Vagina (tissue), 2 donors: ENCODE measurements around the gene DDX46. TPM values are rescaled to one million over a fixed set of nuclear protein-coding genes. Genes with fewer than 3 reads are reported as not detected.

Experiments used
- DNase-seq, 2 donors: peaks; one replicate each; pipeline ENCODE4 v3.0.0-alpha.2; 2017; ENCODE audit errors: extremely low spot score in 2 of 2
- H3K27ac ChIP-seq: fragments of 200-600 bp; sonication (generic); one replicate; pipeline ENCODE4 v1.5.1; 2019
- H3K27me3 ChIP-seq: fragments of 200-600 bp; sonication (generic); one replicate; pipeline ENCODE4 v1.5.1; 2019
- H3K36me3 ChIP-seq, 2 donors: fragments of 200-600 bp; sonication (generic); one replicate each; pipeline ENCODE4 v1.5.1; 2017 to 2019
- H3K4me1 ChIP-seq: fragments of 200-600 bp; sonication (generic); one replicate; pipeline ENCODE4 v1.5.1; 2019
- H3K4me3 ChIP-seq, 2 donors: fragments of 200-600 bp; sonication (generic); 1 replicate in 1 of 2; 2 replicates in 1 of 2; pipeline ENCODE4 v1.5.1; 2016 to 2019
- H3K9me3 ChIP-seq: fragments of 200-600 bp; sonication (generic); one replicate; pipeline ENCODE4 v1.5.1; 2019
- CTCF ChIP-seq, 3 experiments: fragments of 450-650 bp in 2 of 3; fragments of 200-600 bp in 1 of 3; sonication (generic) in 1 of 3; IDR thresholded peaks; one replicate each; pipeline ENCODE4 v1.5.1; 2017 to 2019; ENCODE audit warnings: antibody characterized with exemption in 3 of 3, mild to moderate bottlenecking in 2 of 3, moderate library complexity in 2 of 3
- POLR2A ChIP-seq, 2 donors: fragments of 450-650 bp; IDR thresholded peaks; one replicate each; pipeline ENCODE4 v1.6.1; 2017; ENCODE audit warnings: antibody characterized with exemption in 2 of 2, mild to moderate bottlenecking in 2 of 2, moderate library complexity in 2 of 2
- POLR2AphosphoS5 ChIP-seq, 2 donors: sonication (generic); formaldehyde crosslinking; IDR thresholded peaks; one replicate each; pipeline ENCODE4 v1.9.0; 2017; ENCODE audit warnings: antibody characterized with exemption in 2 of 2, mild to moderate bottlenecking in 2 of 2, low read depth in 1 of 2; ENCODE audit not compliant: insufficient read depth in 1 of 2
- intact Hi-C: fragments of 100-400 bp; cut with DNase I; formaldehyde crosslinking; loops from one replicate; pipeline ENCODE4 v1.15.1; 2023
- total RNA-seq: library from RNA; depleted of rRNA; stranded (reverse); fragments of >200 nt; gene quantifications from one replicate; pipeline ENCODE4 v1.2.3, GENCODE V29; 2016

DDX46 gene
- total RNA-seq, 1 donor from 2014 or later, result 31.7 TPM

- no peak for TF ChIP-seq CTCF (IDR thresholded peaks at IDR 0.05)
- DNase-seq, result no peak
- H3K4me3 ChIP-seq, result no peak overlapping the region
- no peak overlapping the region for H3K27ac ChIP-seq
- no peaks in the 10 kb centered on the region for H3K9me3 ChIP-seq
- no peaks in the 10 kb centered on the region for H3K4me1 ChIP-seq
- intact Hi-C loops, result no loop called here
- no peaks in the 10 kb centered on the region for H3K36me3 ChIP-seq
- H3K27me3 ChIP-seq, result no peaks in the 10 kb centered on the region
Observed at GRCh38 chr5:134732819-134733218, 25.8 kb upstream of the DDX46 start.

GRCh38 chr5:134735243-134735642, 23.3 kb upstream of the DDX46 start:
- TF ChIP-seq CTCF (IDR thresholded peaks at IDR 0.05), result no peak
- no peak for TF ChIP-seq POLR2A (IDR thresholded peaks at IDR 0.05)
- TF ChIP-seq POLR2AphosphoS5 (IDR thresholded peaks at IDR 0.05; ENCODE audit: insufficient read depth in 1 of 2, low read depth in 1 of 2), result no peak
- no peak for DNase-seq
- Histone ChIP-seq H3K36me3 (no peaks in the 10 kb centered on the region), H3K4me3 (no peak overlapping the region), H3K27me3 (no peaks in the 10 kb centered on the region), H3K4me1 (peaks cover 17% of the 10 kb centered on the region), H3K9me3 (no peaks in the 10 kb centered on the region), H3K27ac (no peak overlapping the region)
- intact Hi-C loops, result no loop called here

GRCh38 chr5:134736173-134736812, 22.3 kb upstream of the DDX46 start:
- intact Hi-C loops, result no loop called here
- DNase-seq, result no peak
- Histone ChIP-seq H3K4me3 (no peak overlapping the region), H3K4me1 (peaks cover 26% of the 10 kb centered on the region), H3K27me3 (no peaks in the 10 kb centered on the region), H3K36me3 (peaks cover 0 to 1% of the 10 kb centered on the region in 2 donors), H3K27ac (no peak overlapping the region), H3K9me3 (no peaks in the 10 kb centered on the region)
- no peak for TF ChIP-seq POLR2AphosphoS5 (IDR thresholded peaks at IDR 0.05; ENCODE audit: insufficient read depth in 1 of 2, low read depth in 1 of 2)
- TF ChIP-seq POLR2A (IDR thresholded peaks at IDR 0.05), result no peak
- TF ChIP-seq CTCF (IDR thresholded peaks at IDR 0.05), result no peak

- intact Hi-C loops, result loop anchor here (2.0 kb wide), 1 partner anchor 166 kb away; the partner anchor contains the start of gene PCBD2
- no peaks in the 10 kb centered on the region for H3K9me3 ChIP-seq
- H3K4me3 ChIP-seq, result peak within 1 kb of the TSS; percentile 83 to 85
- DNase-seq, result peak in 1 of 2 donors; percentile 97
- no peaks in the 10 kb centered on the region for H3K27me3 ChIP-seq
- peaks cover 0 to 3% of the 10 kb centered on the region in 2 donors for H3K36me3 ChIP-seq
- TF ChIP-seq CTCF (IDR thresholded peaks at IDR 0.05) (peak in 1 of 3 experiments; percentile 60), POLR2AphosphoS5 (IDR thresholded peaks at IDR 0.05; ENCODE audit: insufficient read depth in 1 of 2, low read depth in 1 of 2) (peak; percentile 82 to 99), POLR2A (IDR thresholded peaks at IDR 0.05) (peak in 1 of 2 donors; percentile 83)
- H3K27ac ChIP-seq, result peak within 1 kb of the TSS; percentile 95
- peaks cover 26% of the 10 kb centered on the region for H3K4me1 ChIP-seq
Observed at GRCh38 chr5:134738133-134738962, 20.2 kb upstream of the DDX46 start, which contains the start of gene CAMLG. TSS of gene CAMLG (plus strand) at chr5:134738548. CDS start at chr5:134738621, 73 bp downstream.
